NT2/D1 (cell line): ENCODE data around the gene PAK2.

Source experiments
- SUZ12 ChIP-seq: IDR thresholded peaks from 2 replicates; pipeline ENCODE4 v1.6.1; 2011; ENCODE audit not compliant: insufficient read length, insufficient read depth; ENCODE audit errors: extremely low read depth
- YY1 ChIP-seq: IDR thresholded peaks from 2 replicates; pipeline ENCODE4 v1.6.1; 2011; ENCODE audit not compliant: insufficient read length, insufficient read depth
- ZNF274 ChIP-seq: IDR thresholded peaks from 2 replicates; pipeline ENCODE4 v1.6.1; 2011; ENCODE audit warnings: mild to moderate bottlenecking, low read depth, low read length

- no peak for TF ChIP-seq SUZ12
- no peak for TF ChIP-seq ZNF274
- no peak for TF ChIP-seq YY1
Measured at GRCh38 chr3:196771067-196771466, 31.4 kb downstream of the PAK2 start.
